Middle frontal gyrus (tissue), 1 donor: Measurements from ENCODE around the gene RNF41.
A peak's percentile ranks its signal among the peaks of the same experiment; 100 is the strongest.
"Not testable (repeated sequence)": the region's sequence is repeated elsewhere in the genome, so short reads cannot be mapped to it uniquely, and the experiment has no call there.

Experiments used
- DNase-seq: peaks from one replicate; pipeline ENCODE4 v3.0.0-alpha.2; 2015; ENCODE audit warnings: low spot score; ENCODE audit errors: extremely low spot score

Gene RNF41

DNA sequence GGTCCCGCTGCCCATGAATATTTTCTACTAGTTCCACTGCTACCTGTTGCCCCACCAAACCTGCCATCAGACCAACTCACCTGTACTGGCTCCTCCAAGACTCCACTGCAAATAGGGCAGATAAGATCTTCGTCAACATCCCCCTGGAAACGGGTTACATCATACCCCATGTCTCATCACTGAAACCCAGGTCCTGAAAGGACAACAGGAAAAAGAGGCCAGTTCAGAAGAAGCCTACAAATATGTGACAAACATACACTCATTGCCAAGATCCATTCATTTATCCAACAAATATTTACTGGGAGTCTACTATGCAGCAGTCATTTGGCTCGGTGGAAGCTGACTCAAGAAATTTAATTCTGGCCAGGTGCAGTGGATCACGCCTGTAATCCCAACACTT is 7.8 kb downstream of the RNF41 start:
- DNase-seq = no peak

DNA sequence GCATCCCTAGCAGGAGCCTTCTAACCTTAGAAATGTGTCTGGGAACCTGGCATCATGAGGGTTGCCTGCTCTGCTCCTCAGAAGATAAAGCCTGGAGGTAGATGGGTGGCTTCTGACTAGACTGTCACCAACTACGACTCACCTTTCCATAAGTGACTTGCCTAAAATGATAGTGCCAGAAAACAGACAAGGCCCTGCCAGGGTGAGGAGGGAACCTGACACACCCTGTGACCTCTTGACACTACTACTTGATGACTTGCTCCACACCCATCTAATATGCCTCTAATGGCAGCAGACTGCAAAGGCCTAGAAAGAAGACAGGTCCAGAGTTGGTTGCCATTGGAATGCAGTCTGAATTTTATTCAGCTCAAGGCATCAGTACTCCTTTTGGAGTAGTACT is 9.4 kb downstream of the RNF41 start:
- no peak for DNase-seq

- DNase-seq = no peak
These were observed 13.7 kb downstream of the RNF41 start for GRCh38 chr12:56208006-56208405.

GRCh38 chr12:56206452-56207166 is 15.1 kb downstream of the RNF41 start:
- DNase-seq = no peak

DNA sequence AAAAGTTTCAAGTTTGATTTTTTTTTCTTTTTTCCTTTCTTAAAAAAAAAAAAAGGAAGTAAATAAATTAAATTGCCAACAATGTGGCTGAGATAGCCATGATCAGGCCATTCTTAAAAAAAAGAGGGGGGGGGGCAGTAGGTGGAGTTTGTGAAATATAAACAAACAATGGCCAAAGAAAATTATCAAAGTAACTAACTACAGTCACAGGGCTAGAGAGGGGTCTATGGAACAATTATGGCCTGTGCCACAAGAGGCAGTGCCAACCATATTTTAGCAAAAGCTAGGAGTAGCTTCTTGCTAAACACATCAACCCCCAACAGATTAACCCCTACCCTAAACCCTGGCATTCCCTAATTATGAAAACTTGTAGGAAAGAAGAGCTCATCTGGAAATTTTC is 16.3 kb downstream of the RNF41 start:
- DNase-seq = no peak

- no peak for DNase-seq
These were observed 17.4 kb downstream of the RNF41 start for GRCh38 chr12:56204275-56204674.

- no peak for DNase-seq
These were observed 18.9 kb downstream of the RNF41 start for GRCh38 chr12:56202838-56203237.

- no peak for DNase-seq
These were observed 19.4 kb downstream of the RNF41 start for GRCh38 chr12:56202366-56202765.

GRCh38 chr12:56198836-56199235 is 22.9 kb downstream of the RNF41 start:
- DNase-seq = no peak

DNA sequence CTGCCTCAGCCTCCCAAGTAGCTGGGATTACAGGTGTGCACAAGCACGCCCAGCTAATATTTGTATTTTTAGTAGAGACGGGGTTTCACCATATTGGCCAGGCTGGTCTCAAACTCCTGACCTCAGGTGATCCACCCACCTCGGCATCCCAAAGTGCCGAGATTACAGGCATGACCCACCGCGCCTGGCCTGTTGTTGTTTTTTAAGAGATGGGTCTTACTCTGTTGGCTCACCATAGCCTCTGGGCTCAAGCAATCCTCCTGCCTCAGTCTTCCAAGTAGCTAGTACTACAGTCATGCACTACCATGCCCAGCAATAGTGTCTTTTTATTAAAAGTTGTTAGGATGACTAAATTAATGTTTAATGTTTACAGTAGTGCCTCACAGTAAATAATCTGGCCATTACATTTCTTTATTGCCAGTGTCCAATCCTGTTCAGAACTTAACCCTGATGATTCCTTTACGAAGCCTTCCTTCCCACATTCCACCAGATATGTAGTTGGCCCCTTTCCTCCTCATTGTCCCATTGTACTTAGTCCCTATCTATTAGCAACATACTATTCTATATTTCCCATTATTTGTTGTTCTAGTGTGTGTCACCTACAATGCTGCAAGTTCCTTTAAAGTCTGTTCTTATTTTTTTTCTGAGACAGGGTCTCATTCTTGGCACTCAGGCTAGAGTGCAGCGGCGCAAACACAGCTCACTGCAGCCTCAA is 23.6 kb downstream of the RNF41 start:
- no peak for DNase-seq

GRCh38 chr12:56196818-56197550 is 24.7 kb downstream of the RNF41 start:
- DNase-seq = not testable (repeated sequence)

GRCh38 chr12:56193025-56193578 is 28.6 kb downstream of the RNF41 start:
- peak; percentile 53 for DNase-seq

- DNase-seq = no peak
These were observed 29.1 kb downstream of the RNF41 start for GRCh38 chr12:56192582-56192981.

GRCh38 chr12:56190695-56191155 is 31.0 kb downstream of the RNF41 start:
- no peak for DNase-seq

GRCh38 chr12:56189918-56190694 is 31.6 kb downstream of the RNF41 start:
- peak; percentile 85 for DNase-seq

GRCh38 chr12:56189099-56189917 is 32.4 kb downstream of the RNF41 start, which contains the start of gene SMARCC2:
TSS of gene SMARCC2 (minus strand) at chr12:56189483. CDS start at chr12:56189461, 22 bp downstream.
- DNase-seq = peak; percentile 68

DNA sequence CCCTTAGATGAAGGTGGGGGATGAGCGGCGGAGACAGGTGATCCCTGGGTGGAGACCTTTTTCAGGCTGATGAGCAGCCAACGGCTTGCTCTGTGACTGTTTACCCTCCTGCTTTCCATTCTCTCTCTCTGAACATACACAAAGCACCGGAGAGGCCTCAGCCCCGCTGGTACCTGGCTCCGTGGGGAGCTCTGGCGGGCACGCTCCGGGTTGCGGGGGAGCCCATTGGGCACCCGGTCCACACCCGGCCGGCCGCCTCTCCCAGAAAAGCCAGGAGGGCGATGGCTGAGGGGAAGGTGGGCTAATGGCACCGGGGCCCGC is 33.0 kb downstream of the RNF41 start:
- no peak for DNase-seq

DNA sequence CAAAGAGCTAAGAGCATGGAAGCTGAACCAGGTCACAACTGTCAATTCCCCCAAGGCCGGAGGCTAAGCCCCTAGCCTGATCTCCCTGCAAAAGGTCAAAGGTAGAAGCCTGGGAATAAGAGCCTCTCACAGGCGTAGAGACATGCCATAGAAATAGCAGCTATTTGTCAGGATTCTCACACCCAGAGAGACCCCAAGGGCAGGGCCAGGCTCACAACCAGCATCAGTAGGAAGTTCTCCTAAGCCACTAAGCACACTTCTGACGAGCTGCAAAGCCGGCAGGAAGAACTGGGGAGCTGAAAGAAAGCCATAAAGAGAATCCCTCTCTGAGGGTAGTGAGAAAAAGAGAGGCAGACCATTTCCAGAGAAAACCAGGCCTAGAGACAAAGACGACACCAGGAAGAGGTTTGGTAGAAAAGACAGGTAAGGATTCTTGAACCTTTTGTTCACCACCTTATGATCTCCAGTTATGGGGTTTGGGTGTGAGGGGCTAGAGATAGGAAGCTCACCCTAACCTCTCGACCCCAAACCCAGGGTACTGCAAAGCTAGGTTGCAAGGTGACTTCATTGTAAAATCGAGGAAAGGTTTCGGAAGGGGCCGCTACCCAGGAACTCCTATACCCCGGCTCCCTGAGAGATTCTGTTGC is 33.5 kb downstream of the RNF41 start:
- DNase-seq = no peak

DNA sequence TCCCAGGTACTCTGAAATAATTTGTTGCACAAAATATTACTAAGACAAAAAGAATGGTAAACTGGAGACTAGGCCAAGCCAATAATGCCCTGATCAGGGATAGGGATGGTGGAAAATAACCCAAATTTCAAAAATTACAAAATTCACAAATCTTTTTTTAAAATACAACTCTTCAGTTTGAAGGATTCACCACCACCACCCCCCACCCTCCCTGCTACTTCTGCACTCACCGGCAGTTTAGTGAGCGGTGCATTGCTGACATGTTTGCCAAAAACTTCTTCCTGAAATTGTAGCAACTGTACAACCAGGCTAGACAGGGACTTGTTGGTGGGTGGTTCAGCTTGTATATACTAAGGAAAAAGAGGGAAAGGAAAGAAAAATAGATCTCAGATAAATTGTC is 34.8 kb downstream of the RNF41 start:
- DNase-seq = no peak

GRCh38 chr12:56178347-56178746 is 43.4 kb downstream of the RNF41 start:
- no peak for DNase-seq
